Stimulated activated CD4-positive, alpha-beta T cell treated with anti-CD3 and anti-CD28 coated beads, TNF-alpha, amount 100 ng/mL, for 4 hours (primary cell): Measurements from ENCODE around the gene CYB5D1.

Source experiments
- DNase-seq, 3 experiments: peaks; one replicate each; pipeline ENCODE4 v3.0.0-alpha.2; 2020; ENCODE audit warnings: low read depth in 3 of 3

The CYB5D1 gene

DNA sequence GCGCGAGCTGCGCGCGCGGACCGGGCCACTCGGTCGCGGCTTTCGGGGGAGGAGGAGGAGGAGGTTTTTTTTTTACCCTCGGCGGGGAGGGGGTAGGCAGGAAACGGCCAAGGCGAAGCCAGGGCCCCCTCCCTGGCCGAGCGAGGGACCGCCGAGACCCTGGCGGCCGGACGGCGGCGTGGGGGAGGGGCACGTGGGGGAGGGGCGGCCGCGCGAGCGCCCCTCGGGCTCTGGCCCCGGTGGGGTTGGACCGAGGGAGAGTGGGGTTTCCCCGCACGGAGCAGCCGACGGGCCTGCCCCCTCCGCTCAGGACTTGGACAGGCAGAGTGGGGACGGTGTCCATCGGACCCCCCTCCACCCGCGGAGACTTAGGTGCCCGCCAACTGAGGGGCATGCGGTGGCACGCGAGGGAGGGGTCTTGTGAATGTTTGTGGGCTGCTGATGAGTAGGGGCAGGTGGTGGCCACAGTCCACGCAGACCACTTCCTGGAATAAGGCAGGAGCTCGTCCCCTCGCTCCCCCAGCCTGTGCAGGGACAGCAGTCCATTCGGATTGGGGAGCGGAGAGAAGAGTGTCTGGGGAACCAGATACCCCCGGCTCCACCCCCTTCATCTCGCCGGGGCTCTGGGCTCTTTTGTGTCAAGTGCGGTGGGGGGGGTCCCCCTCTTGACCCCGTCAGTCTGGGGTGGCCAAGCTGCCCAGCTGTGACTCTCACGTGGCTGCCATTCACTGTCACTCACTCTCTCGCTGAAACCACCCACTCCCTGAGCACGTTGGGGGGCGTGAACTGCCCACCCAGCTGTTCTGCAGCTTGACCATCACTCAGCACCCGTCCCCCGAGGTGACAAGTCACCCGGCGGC is 27.8 kb downstream of the CYB5D1 start:
- peak in 2 of 3 experiments; percentile 15 to 36 for DNase-seq

DNA sequence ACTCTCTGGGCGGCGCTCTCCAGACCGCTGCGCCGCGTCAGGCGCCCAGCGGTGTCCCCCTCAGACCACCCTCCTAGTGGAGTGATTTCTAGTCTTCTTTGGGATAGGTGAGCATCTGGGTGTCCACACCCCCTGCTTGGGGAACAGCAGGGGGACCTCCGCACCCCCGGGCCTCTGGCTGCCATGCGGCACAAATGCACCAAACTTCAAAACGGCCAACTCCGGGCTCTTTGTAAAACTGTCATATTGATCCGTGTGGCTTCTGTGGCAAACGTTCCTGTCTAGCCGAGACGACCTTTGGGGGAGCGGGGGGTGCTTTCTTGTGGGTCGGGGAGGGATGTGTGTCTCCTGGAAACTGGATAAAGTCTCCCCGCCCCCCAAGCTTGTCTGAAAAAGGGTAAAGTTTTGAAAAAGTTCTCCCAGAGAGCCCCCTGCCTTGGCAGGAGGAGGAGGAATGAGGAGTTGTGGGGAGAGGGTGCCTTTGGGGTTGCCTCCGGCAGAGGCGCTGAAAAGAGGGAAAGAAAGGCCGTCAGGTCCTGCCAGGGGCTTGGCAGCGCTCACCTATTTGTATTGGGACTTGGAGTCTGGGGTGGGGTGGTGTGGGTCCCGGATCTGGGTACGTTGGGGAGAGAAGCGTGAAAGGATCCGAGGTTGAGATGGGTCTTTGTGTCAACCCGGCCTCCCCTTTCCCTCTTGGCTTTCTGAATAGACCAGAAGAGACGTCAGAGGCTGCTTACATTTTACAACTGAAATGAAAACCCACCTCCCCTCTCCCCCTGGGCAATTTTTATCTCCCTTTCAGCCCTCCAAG is 28.6 kb downstream of the CYB5D1 start:
- peak in 2 of 3 experiments; percentile 15 to 28 for DNase-seq

DNA sequence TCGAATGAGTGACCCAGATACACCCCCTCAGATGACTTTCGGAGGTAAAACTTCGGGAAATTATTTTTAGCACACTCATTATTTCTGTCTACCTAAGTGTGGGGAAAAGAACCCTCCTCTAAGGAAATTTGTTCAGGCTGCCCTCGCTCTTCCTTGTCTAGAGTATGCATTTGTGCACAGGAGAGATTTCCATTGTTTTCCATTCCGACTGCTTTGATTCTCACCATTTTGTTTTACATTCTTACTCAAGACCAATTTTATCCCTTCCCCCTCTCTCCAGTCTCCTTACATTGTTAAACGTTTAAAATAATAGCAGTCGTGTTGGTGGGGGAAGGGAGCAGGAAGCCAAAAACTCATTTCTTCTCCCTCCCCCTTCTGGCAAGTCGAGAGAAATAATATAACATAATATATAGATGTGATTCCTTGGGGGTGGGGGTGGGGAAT is 29.3 kb downstream of the CYB5D1 start:
- no peak for DNase-seq

DNA sequence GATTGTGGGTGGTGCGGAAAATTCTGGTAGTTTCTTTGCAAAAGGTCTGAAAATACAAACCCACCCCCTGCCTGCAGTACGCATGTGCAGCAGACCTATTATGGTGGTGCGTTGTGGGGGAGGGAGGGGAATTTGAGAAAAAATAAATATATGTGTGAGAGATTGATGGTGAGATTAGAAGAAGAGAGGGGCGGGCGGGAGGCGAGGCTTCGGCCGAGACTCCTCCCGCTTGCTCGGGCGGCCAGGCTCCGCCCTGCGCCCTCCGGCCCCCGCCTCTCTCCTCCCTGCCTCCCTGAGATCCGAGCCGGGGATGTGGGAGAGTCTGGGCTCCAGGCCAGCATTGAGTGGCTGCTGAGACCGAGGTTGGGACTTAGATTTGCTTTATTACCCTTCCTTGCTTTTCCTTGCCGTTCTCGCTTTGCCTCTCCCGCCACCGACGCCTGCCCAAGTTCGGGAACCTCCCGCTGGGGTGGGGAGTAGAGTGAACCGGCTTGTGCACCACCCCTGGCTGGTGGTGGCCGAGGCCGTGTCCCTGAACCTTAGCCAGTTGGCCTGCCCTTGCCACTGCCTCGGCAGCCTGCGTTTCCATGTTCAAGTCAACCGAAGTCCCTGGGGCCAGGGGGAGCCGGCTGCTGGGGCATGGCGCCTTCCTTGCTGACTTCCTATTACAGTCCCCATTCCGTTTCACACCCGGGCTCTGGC is 29.8 kb downstream of the CYB5D1 start:
- peak; percentile 69 to 88 (median 84) for DNase-seq

DNA sequence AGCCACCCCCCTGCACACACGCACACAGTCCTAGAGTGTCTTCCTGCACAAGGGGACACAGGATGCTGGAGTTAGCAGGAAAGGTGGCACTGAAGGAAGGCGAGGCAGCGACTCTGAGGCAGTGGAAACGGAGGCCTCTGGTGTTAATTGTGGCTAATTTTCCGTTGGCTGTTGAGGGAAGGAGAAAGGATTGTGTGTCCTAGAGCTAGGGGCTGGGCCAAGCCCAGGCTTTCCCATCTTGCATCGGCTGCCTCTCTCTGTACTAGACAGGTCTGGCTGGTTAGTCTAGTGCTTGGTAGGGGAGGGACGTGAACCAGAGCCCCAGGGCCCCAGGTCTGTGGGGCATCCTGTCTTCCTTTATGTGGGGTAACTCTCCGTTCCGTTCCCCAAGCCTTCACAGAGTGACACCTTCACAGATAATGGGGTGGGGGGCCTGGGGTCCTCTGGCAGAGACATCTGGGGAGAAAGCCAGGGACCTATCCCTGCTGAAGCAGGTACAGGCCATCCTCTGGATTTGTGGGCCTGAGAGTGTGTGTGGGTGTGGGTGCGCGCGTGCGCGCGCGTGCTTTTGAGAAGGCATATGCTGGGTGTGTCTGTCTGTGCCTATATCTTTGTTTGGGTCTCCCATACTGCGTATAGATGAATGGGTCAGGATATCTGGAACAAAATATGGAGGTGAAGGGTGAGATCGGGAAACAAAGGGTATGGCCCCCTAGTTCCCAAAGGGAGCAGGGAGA is 30.5 kb downstream of the CYB5D1 start, which contains the start of gene CHD3:
Gene CHD3 (plus strand): TSS at position 606 of the 737 bp plus-strand sequence. CDS start 212 bp downstream, outside the sequence.
- peak; percentile 40 to 43 (median 41) for DNase-seq

DNA sequence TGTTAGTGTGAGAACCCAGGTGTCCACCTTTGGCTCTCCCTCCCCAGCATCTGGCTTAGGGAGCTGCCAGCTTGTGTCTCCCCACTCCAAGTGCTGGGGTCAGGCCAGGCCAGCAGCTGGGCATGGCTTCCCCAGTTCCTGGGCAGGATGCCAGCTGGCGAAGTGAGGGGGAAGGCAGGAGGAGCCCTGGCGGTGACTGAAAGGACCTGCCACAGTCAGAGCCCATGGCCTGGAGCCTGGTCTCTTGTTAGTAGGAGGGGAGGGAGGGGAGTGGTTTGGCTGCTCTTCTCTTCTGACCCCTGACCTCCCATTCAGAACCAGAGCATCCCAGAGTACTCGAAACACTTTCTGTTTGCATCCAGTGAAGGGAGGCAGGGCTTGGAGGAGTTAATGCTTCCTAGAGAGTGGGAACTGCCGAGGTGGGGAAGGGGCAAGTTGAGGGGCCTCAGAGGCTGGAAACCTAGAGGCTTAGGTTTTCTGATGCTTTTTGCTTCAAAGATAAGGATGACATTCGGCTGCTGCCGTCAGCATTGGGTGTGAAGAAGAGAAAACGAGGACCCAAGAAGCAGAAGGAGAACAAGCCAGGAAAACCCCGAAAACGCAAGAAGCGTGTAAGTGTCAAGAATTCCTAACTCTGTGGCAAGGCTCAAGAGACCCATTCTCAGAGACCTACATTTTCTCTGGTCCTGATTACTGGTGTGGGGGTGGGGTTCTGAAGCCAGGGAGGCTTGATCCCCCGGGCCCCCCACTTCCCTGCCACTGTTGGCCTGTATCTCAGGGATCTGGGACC is 31.6 kb downstream of the CYB5D1 start:
- DNase-seq = no peak

DNA sequence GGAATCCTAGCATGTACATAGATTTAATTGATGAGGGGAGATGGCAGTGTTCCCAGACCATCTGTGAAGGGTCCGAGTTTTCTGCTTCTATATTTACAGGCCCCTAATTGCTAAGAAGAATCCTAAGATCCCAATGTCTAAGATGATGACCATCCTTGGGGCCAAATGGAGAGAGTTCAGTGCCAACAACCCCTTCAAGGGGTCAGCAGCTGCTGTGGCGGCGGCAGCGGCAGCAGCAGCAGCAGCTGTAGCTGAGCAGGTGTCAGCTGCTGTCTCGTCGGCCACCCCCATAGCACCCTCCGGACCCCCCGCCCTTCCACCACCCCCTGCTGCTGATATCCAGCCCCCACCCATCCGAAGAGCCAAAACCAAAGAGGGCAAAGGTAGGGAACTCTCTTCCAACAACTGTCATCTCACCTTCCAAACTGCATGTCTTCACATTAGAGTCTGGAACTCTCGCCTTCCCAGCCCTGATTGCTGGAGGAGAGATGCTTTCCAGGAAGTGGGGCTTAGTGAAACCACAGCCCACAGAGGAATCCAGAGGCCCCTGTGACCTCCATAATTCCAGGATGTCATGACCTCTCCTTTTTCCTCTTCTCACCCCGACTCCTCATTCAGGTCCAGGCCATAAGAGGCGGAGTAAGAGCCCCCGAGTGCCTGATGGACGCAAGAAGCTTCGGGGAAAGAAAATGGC is 35.5 kb downstream of the CYB5D1 start:
- DNase-seq = no peak

DNA sequence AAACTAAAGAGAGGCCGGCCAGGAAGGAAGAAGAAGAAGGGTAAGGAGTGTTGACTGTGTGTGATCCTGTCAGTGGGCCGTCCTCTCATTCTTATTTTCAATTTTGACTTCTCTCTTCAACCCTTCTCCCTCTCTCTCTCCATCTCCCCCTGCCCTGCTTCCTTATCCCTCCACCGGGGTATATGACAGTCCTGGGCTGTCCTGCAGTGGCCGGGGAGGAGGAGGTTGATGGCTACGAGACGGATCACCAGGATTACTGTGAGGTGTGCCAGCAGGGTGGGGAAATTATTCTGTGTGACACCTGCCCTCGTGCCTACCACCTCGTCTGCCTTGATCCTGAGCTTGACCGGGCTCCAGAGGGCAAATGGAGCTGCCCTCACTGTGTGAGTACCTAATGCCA is 36.4 kb downstream of the CYB5D1 start:
- no peak for DNase-seq

DNA sequence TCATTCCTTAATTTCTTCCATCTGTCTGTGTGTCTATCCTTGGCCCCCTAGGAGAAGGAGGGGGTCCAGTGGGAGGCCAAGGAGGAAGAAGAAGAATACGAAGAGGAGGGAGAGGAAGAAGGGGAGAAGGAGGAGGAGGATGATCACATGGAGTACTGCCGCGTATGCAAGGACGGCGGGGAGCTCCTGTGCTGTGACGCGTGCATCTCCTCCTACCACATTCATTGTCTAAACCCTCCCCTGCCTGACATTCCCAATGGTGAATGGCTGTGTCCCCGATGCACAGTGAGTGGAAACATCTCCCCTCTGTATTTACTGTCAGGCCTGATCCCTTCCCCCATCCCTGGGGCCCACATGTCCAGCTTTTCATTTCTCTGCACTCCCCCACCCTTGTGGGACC is 37.1 kb downstream of the CYB5D1 start:
- no peak for DNase-seq

DNA sequence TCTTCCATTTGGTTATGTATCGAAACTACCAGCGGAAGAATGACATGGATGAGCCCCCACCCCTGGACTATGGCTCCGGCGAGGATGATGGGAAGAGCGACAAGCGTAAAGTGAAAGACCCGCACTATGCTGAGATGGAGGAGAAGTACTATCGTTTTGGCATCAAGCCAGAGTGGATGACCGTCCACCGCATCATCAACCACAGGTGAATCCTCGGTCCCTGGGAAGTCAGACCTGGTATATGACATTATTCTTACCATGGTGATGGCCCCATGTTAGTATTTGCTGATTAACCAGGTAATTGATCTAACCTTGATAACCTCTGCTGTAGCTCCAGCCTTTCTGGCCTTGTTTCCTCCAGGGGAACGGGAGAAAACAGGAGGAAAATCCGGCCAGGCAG is 39.3 kb downstream of the CYB5D1 start:
- DNase-seq = no peak

DNA sequence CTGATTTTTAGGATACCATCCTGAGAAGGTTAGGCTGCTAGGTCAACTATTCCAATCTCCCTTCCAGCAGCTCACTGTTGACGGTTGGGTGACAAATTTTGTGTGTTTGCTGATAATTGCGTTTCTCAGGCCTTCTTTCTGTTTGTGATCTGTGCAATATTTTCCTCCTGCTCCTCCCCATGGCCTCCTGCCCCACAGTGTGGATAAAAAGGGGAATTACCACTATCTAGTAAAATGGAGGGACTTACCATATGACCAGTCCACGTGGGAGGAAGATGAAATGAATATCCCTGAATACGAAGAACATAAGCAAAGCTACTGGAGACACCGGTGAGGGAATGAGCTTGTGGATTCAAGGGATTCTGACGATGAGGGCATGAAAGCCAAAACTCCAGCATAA is 40.0 kb downstream of the CYB5D1 start:
- no peak for DNase-seq

DNA sequence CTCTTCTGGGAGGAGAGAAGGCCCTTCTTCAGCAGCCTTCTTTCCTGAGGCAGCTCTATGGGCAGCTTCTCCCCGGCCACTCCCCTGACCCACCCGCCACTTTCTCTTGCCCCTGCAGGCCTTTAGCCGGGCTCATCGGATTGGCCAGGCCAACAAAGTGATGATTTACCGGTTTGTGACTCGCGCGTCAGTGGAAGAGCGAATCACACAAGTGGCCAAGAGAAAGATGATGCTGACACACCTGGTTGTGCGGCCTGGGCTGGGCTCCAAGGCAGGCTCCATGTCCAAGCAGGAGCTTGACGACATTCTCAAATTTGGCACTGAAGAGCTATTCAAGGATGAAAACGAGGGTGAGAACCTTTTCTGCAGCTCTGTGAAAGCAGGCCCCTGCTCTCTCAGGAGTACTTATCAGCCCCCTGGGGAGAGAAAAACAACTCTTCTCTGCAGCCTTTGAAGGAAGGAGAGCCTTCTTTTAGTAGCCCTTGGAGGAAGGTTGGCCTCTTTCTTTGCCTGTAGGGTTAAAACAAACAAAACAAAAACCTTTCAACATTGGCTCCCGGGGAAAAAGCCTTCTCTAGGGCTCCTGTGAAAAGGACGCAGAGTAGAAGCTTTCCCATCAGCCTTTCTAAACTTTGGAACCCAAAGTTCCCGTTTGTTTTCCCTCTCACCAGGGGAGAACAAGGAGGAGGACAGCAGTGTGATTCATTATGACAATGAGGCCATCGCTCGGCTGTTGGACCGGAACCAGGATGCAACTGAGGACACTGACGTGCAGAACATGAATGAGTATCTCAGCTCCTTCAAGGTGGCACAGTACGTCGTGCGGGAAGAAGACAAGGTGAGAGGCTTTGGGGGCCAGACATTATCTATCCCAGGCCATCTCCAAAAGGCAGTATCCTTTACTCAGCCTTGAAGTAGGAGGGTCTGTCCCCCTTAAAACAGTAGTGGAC is 45.6 kb downstream of the CYB5D1 start:
- no peak for DNase-seq

DNA sequence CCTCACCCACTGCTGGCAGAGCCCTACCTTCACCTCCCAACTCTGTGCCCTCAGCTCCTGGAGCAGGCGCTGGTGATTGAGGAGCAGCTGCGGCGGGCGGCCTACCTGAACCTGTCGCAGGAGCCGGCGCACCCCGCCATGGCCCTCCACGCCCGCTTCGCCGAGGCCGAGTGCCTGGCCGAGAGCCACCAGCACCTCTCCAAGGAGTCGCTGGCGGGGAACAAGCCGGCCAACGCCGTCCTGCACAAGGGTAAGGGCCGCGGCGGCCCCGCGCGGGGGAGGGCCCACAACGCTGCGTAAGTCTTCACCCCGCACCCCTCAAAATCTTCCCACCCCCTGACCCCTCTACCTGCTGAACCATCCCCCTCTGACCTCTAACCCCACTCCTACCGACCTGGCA is 51.3 kb downstream of the CYB5D1 start:
- DNase-seq = no peak

DNA sequence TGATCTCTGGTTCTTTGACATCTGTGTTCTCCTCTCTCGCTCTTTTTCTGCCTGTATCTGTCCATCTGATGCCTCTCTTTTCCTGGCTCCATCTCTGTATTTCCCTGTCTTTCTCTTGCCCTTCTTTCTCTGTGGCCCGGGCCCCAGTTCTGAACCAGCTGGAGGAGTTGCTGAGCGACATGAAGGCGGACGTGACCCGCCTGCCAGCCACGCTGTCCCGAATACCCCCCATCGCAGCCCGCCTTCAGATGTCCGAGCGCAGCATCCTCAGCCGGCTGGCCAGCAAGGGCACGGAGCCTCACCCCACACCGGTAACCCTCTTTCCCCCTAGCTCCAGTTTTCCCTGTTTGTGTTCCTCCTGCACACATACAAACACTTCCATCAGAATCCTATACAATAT is 52.5 kb downstream of the CYB5D1 start:
- DNase-seq = no peak

DNA sequence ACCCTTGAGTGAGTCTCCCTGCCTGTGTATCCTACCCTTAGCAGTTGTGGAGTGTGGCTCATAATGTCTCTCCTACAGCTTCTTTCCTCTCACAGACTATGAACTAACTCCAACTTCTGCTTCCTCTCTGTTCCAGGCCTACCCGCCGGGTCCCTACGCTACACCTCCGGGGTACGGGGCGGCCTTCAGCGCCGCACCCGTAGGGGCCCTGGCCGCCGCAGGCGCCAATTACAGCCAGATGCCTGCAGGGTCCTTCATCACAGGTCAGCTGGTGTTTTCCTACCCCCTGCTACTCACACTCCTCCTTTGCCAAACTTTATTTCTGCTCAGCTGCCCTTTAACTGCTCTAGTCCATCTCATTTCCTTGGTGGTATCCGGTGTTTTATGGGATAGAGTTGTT is 52.9 kb downstream of the CYB5D1 start:
- no peak for DNase-seq

DNA sequence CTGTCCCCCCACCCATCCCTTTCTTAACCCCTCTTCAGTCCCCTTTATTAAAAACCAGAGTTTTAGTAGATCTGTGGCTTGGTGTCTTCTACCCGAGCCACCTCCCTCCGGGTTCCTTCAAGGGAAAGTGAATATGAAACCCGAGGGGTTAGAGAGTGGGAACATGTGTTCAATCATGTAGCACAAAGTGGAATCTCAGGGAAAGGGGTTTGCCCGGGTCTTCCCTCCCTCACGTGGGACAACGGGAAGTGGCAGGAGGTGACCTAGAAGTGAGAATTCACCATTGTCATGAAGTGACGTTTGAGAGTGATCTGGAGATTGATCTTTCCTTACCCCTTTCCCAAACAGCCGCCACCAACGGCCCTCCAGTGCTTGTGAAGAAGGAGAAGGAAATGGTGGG is 53.3 kb downstream of the CYB5D1 start:
- DNase-seq = no peak
